ENCODE data around the gene COL13A1.

The COL13A1 gene

GRCh38 chr10:69965919-69966662 is 164.4 kb downstream of the COL13A1 start:
- no peak for DNase-seq (ENCODE audit: low read depth)

DNA sequence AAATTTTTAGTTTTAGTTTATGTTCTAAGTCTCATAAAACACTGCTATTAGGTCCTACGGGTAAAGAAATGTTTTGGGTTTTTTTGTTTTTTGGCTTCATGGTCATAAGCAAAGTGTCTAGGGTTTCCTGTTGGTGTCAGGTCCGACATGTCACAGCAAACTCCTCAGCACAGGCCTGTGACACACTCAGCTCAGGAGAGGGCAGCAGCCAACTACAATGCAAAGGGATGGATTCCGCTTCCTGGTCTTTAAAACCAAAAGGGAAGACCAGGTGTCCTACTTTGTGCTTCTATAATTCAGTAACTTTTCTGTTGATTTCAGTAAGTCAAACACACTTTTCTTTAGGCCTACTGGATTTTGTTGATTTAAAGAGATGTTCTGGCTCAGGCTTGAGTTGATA is 167.1 kb downstream of the COL13A1 start:
- DNase-seq (ENCODE audit: low read depth): no peak

DNA sequence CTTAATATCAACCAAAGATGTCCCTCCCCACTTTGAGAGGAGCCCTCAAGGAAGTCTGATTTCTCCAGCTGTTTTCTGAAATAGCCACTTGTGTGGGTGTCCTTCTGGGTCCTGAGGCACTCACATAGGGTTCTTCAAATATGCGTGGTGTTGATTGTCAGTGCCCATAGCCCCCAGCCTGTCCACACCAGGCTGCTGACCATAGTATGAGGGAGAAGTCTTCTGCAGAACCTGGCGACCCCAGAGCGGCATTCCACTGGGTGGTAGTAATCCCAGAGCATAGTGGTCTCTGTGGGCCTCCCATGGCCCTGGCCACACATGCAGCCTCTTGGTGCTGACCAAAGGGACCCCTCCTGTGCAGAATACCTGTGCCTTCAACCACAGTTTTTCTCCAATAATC is 168.3 kb downstream of the COL13A1 start:
- DNase-seq (ENCODE audit: low read depth): no peak

DNA sequence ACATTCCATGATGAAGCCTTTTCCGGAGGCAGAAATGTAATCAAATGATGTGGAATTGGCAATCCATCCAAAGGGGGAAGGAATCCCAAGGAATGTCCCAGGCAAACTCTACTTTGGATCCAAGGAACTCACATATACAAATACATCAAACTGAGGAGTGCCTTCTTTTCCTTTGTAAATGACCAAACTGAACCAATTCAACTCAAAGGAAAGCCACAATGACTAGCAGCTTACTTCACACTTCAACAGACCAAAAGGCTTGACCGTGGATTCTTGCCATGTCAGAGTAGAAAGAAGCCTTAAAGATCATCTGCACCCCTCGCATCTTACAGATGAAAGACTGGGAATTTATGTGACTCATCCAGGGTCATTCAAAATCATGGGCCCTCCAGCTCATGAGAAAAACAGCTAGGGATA is 171.3 kb downstream of the COL13A1 start:
- DNase-seq (ENCODE audit: low read depth): no peak

DNA sequence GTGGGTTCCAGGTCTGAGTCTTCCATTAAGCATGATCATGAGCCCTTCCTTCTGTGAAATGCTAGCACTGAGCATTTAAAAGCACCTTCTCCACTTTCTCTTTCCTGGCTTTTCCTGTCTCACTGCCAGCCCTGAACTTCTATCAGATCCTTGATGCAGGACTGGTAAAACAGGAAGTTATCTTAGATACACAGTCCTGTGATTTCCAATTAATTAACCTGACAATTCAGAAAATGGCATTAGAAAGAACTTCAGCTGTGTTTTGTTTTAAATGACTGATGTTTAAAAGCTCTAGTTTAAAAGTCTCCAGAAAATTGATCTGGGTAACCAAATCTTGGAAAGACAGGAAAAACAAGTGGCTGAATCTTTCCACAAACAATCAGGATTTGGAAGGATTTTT is 172.0 kb downstream of the COL13A1 start:
- DNase-seq (ENCODE audit: low read depth): no peak

GRCh38 chr10:69974551-69975155 is 172.9 kb downstream of the COL13A1 start:
- no peak for DNase-seq (ENCODE audit: low read depth)

DNA sequence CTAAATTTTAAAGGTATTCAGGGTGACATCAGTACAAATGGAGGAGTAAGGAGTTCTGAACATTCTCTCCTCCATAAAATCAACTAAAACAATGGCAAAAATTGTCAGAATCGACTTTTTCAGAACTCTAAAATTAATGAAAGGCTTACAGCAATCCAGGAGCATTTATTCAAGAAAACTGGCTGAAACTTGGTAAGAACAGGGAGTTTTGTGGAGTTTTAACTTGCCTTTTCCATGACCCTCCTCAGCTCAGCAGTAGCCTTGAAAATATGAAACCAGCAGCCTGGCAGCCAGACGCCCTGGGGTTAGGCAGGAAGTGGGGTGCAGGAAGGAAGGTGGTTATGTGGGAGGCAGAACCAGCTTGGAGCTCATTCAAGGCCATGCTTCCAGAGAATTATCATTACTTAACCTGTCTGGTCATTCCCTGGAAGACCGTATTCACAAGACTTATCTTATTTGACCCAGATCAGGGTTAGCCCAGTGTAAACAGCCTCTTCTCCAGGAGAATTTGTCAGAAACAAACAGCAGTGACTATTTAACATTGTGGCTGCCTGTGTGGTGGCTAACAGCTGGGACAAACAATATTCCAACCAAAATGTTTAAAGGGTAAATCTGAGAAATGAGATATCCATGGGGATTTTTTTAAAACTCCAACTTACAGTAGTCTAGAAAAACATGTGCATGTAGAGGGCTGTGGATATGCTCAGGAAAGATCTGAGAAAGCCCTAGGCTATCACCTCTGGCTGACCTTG is 175.3 kb downstream of the COL13A1 start:
- no peak for DNase-seq (ENCODE audit: low read depth)

GRCh38 chr10:69979174-69979573 is 177.5 kb downstream of the COL13A1 start:
- no peak for DNase-seq (ENCODE audit: low read depth)

- DNase-seq (ENCODE audit: low read depth): no peak
Observed at GRCh38 chr10:69980672-69981071, 179.0 kb downstream of the COL13A1 start.

- no peak for DNase-seq (ENCODE audit: low read depth)
Observed at GRCh38 chr10:69988094-69988493, 186.4 kb downstream of the COL13A1 start.

GRCh38 chr10:69991151-69991550 is 189.4 kb downstream of the COL13A1 start:
- DNase-seq (ENCODE audit: low read depth): no peak

DNA sequence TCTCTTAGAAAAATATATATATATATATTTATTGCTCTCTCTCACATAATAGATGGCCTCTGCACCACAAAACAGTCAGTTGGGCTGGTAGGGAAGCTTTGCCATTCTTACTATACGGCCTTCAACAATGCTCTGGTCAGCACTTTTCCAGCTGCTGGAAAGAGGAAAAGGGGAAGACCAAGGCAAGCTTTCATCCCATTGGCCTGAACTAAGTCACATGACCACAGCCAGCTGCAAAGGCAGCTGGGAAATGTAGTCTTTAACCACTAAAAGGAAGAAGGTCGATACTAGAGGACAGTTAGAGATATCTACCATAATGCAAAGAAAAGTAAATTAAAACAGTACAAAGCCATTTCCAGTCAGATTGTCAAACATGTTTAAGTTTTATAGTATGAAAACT is 192.6 kb downstream of the COL13A1 start:
- DNase-seq (ENCODE audit: low read depth): no peak

DNA sequence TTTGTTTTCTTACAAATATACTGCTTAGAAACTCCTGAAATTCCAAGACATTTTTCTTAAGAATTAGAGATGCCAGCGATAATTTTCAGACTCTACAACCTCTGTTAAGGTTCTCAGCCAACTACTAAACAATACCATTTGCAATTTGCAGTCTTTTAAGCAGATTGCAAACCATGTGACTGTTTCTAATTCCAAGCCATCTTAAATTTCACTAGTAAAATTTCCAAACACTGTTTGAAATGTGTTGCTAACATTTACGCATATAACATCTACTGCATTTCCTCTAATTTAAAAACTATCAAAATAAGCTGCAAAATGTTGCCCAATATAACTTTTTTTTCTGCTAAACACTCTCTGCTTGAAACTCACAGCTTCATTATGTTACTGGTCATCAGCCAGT is 194.9 kb downstream of the COL13A1 start:
- no peak for DNase-seq (ENCODE audit: low read depth)

DNA sequence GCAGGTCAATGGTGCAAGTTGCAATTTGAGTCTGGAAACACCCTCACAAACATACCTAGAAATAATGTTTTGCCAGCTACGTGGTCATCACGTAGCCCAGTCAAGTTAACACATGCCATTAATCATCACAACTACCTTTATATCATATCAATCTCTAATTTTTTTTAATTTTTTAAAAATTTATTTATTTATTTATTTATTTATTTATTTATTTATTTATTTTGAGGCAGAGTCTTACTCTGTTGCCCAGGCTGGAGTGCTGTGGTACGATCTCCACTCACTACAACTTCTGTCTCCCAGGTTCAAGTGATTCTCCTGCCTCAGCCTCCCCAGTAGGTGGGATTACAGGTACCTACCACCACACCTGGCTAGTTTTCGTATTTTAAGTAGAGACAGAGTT is 198.6 kb downstream of the COL13A1 start:
- no peak for DNase-seq (ENCODE audit: low read depth)

GRCh38 chr10:70007116-70007820 is 205.6 kb downstream of the COL13A1 start:
- no peak for DNase-seq (ENCODE audit: low read depth)

Data from stimulated activated CD8-positive, alpha-beta memory T cell treated with anti-CD3 and anti-CD28 coated beads, Interleukin-4, amount 100 ng/mL, for 24 hours (primary cell).